ENCODE results near the gene BRAF.
"Not testable (repeated sequence)": the region's sequence is repeated elsewhere in the genome, so short reads cannot be mapped to it uniquely, and the experiment has no call there.

BRAF gene

DNA sequence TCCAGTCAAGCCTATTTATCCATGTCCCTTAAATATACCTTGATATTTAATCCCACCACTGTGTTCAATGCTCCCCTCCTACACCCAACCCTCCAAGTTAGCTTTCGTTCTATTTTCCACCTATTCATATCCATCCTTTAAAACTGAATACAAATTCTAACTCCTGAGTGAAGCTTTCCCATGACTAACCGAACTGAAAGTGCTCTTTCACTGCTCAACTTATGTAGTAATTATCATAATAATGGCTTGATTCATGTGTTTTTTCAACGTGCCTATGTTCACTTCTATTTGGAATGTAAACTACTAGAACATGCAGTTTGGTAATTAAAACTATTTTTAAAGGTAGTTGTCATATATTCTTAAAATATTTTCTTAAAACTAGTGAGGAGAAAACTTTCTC, 170.2 kb downstream of the BRAF start:
- DNase-seq (ENCODE audit: low spot score), result no peak
- TF ChIP-seq, protein P1, sequence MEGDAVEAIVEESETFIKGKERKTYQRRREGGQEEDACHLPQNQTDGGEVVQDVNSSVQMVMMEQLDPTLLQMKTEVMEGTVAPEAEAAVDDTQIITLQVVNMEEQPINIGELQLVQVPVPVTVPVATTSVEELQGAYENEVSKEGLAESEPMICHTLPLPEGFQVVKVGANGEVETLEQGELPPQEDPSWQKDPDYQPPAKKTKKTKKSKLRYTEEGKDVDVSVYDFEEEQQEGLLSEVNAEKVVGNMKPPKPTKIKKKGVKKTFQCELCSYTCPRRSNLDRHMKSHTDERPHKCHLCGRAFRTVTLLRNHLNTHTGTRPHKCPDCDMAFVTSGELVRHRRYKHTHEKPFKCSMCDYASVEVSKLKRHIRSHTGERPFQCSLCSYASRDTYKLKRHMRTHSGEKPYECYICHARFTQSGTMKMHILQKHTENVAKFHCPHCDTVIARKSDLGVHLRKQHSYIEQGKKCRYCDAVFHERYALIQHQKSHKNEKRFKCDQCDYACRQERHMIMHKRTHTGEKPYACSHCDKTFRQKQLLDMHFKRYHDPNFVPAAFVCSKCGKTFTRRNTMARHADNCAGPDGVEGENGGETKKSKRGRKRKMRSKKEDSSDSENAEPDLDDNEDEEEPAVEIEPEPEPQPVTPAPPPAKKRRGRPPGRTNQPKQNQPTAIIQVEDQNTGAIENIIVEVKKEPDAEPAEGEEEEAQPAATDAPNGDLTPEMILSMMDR (IDR thresholded peaks at IDR 0.05; ENCODE audit: extremely low read depth, insufficient read depth, missing control alignments), result no peak
- in situ Hi-C loops (cut with MboI; ENCODE audit: low pct_unique_long_range_greater_than_20kb, low sequenced_read_pairs, unreplicated experiment), result no loop called here

DNA sequence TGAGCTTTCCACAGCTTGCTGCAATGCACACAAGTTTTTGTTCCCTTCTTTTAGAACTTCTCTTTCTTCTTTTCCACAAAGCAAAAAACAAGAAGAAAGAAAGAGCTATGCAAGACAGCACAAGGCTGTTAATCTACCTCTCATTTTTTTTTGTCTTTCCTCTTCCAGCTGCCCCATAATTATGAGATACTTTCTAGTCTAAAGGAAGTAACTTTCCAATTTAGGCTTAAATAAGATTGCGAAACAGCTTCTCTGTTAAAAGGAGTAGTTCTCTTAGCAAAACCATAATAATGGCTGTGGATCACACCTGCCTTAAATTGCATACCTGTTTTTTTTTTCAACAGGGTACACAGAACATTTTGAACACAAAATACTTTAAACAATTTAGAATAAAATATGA, 172.2 kb downstream of the BRAF start:
- no peak for DNase-seq (ENCODE audit: low spot score)
- TF ChIP-seq, protein P1 (IDR thresholded peaks at IDR 0.05; ENCODE audit: extremely low read depth, insufficient read depth, missing control alignments), result no peak
- in situ Hi-C loops (cut with MboI; ENCODE audit: low pct_unique_long_range_greater_than_20kb, low sequenced_read_pairs, unreplicated experiment), result no loop called here

DNA sequence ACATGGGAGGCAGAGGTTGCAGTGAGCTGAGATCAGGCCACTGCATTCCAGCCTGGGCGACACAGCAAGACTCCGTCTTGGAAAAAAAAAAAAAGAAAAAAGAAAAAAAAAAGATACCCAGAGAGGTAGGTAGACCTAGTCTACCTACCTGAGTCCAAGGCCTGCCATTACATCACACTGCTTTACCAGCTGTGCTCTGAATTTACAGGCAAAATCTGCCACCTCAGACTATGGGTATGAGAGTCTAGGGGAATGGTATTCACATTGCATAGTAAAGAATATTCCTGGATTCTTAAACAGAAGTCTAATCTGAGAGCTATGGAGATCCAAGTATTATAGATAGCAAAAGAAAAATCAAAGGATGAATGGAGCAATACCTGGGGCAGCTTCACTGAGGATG, 178.0 kb downstream of the BRAF start:
- no peak for DNase-seq (ENCODE audit: low spot score)
- in situ Hi-C loops (cut with MboI; ENCODE audit: low pct_unique_long_range_greater_than_20kb, low sequenced_read_pairs, unreplicated experiment), result no loop called here
- TF ChIP-seq, protein P1 (IDR thresholded peaks at IDR 0.05; ENCODE audit: extremely low read depth, insufficient read depth, missing control alignments), result no peak

DNA sequence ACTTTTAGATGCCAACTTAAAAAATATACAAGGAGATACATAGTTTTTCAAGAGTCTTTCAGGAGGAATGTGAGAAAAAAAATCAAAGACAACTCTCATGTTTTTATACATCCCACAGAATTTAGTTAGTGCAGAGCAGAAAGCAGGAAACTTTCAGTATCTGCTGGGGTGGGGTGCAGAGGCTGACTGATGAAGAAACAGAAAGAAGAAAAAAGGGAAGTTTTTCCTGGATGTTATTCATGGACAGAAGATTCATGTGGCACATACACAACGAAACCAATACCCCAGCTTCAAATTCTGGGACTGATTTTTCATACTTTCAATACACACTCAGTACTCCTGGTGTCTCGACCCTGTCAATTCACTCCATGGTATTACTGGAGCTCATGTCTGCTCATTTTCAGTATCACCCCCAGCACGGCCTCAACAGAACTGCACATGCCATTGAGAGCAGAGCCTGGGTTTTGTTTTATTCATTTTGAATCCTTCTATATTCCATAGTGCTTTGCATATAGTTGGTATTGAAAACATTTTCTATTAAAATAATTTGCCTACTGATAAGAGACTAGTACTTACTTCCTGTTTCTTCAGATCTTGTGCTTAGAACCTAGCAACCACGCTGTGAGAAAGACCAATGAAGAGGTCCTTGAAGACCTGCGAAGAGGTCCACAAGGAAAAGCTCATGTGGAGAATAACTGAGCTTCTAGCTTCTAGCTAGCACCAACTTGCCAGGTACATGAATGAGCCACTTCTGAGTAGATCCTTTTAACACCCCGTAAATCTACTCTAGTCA, 179.3 kb downstream of the BRAF start:
- TF ChIP-seq, protein P1 (IDR thresholded peaks at IDR 0.05; ENCODE audit: extremely low read depth, insufficient read depth, missing control alignments), result no peak
- DNase-seq (ENCODE audit: low spot score), result no peak
- in situ Hi-C loops (cut with MboI; ENCODE audit: low pct_unique_long_range_greater_than_20kb, low sequenced_read_pairs, unreplicated experiment), result no loop called here

DNA sequence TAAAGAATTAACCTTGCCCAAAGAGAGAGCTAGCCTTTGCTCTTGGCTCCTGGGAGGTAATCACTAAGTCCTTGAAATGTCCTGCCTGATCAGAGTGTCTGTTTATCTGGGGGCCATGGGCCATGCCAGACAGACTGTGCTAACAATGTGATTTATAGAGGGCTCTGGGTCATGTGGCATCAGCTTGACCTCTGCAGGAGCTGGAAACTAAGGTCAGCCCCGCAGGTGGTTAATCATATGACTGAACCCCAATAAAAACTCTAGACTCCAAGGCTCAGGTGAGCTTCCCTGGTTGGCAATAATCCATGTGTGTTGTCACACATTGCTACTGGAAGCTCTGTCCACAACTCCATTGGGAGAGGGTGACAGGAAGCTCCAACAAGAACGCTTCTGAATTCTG, 180.7 kb downstream of the BRAF start:
- in situ Hi-C loops (cut with MboI; ENCODE audit: low pct_unique_long_range_greater_than_20kb, low sequenced_read_pairs, unreplicated experiment), result no loop called here
- no peak for DNase-seq (ENCODE audit: low spot score)
- TF ChIP-seq, protein P1 (IDR thresholded peaks at IDR 0.05; ENCODE audit: extremely low read depth, insufficient read depth, missing control alignments), result no peak

DNA sequence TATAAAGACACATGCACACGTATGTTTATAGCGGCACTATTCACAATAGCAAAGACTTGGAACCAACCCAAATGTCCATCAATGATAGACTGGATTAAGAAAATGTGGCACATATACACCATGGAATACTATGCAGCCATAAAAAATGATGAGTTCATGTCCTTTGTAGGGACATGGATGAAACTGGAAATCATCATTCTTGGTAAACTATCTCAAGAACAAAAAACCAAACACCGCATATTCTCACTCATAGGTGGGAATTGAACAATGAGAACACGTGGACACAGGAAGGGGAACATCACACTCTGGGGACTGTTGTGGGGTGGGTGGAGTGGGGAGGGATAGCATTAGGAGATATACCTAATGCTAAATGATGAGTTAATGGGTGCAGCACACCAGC, 181.5 kb downstream of the BRAF start:
- in situ Hi-C loops (cut with MboI; ENCODE audit: low pct_unique_long_range_greater_than_20kb, low sequenced_read_pairs, unreplicated experiment), result not testable (repeated sequence)

DNA sequence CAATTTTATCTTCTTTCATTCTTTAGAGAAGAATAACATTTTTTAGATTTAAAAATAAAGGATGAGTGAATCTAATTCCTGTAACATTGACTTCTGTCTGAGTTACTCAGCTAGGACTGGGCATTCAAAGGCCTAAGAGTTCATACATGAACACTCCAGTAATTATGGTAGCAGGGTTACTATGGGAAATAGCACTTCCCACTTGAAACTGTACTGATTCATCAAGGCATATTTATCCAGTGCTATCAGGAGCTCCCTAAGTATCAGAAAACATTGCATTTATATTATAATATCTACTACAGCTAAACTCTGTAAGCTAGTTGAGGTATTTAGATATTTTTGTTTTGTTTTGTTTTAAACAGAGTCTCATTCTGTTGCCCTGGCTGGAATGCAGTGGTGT, 186.4 kb downstream of the BRAF start:
- DNase-seq (ENCODE audit: low spot score), result no peak
- TF ChIP-seq, protein P1 (IDR thresholded peaks at IDR 0.05; ENCODE audit: extremely low read depth, insufficient read depth, missing control alignments), result no peak
- in situ Hi-C loops (cut with MboI; ENCODE audit: low pct_unique_long_range_greater_than_20kb, low sequenced_read_pairs, unreplicated experiment), result no loop called here

More for the DNA sequence above, 181.5 kb downstream of the BRAF start:
- not testable (repeated sequence) for DNase-seq (ENCODE audit: low spot score)

Data from GM13977 (cell line).